HEK293 (cell line): ENCODE results near the gene SFRP5.

Source experiments
- CTCF ChIA-PET: fragments of 350-600 bp; formaldehyde crosslinking; extraction: SDS; loops from one replicate; lab custom pipeline; 2021; ENCODE audit warnings: antibody characterized with exemption; lab: Yijun Ruan, JAX
- POLR2A ChIA-PET: fragments of 300-600 bp; formaldehyde crosslinking; extraction: SDS; loops from one replicate; lab custom pipeline; 2020; ENCODE audit warnings: antibody characterized with exemption, inconsistent platforms; lab: Yijun Ruan, JAX
- H3K27ac ChIP-seq: fragments of 200-500 bp; sonication (Bioruptor generic); 2 replicates; pipeline ENCODE4 v1.5.1; 2014; ENCODE audit warnings: low read depth, low read length, control low read depth, inconsistent platforms; ENCODE audit errors: extremely low read depth
- H3K36me3 ChIP-seq, 2 experiments: fragments of 200-500 bp in 1 of 2; sonication (Bioruptor generic) in 1 of 2; 1 replicate in 1 of 2; 2 replicates in 1 of 2; pipeline ENCODE4 v1.5.1; 2014 to 2017; ENCODE audit warnings: inconsistent platforms in 2 of 2, low read length in 2 of 2; ENCODE audit not compliant: control insufficient read depth in 2 of 2, insufficient read depth in 1 of 2
- H3K4me1 ChIP-seq: fragments of 200-500 bp; sonication (Bioruptor generic); 2 replicates; pipeline ENCODE4 v1.5.1; 2014; ENCODE audit warnings: mild to moderate bottlenecking, low read length, inconsistent platforms; ENCODE audit not compliant: control insufficient read depth, insufficient read depth
- H3K4me3 ChIP-seq: 2 replicates; pipeline ENCODE4 v1.5.1; 2011; ENCODE audit warnings: low read depth, mild to moderate bottlenecking, control low read depth, low read length, moderate library complexity
- H3K9me3 ChIP-seq: fragments of 200-500 bp; sonication (Bioruptor generic); 2 replicates; pipeline ENCODE4 v1.5.1; 2014; ENCODE audit warnings: low read depth, low read length, inconsistent platforms; ENCODE audit not compliant: control insufficient read depth, insufficient read depth
- BCL11A ChIP-seq: fragments of 450-650 bp; formaldehyde crosslinking; IDR thresholded peaks from 2 replicates; pipeline ENCODE4 v1.5.1; 2016; ENCODE audit warnings: low read depth, missing biosample characterization, missing genetic modification characterization
- GFI1B ChIP-seq: fragments of 450-650 bp; formaldehyde crosslinking; IDR thresholded peaks from 2 replicates; pipeline ENCODE4 v1.5.1; 2016; ENCODE audit warnings: missing biosample characterization, missing genetic modification characterization
- MEIS1 ChIP-seq: sonication (generic); formaldehyde crosslinking; IDR thresholded peaks from 2 replicates; pipeline ENCODE4 v1.8.1; 2022; ENCODE audit warnings: missing genetic modification reagents, mild to moderate bottlenecking, borderline replicate concordance
- MYNN ChIP-seq: fragments of 450-650 bp; formaldehyde crosslinking; IDR thresholded peaks from 2 replicates; pipeline ENCODE4 v1.5.1; 2016; ENCODE audit warnings: missing biosample characterization, missing genetic modification characterization, borderline replicate concordance
- SCRT1 ChIP-seq: fragments of 450-650 bp; formaldehyde crosslinking; IDR thresholded peaks from 2 replicates; pipeline ENCODE4 v1.5.1; 2016; ENCODE audit warnings: missing biosample characterization, missing genetic modification characterization, borderline replicate concordance
- ZBTB17 ChIP-seq: fragments of 450-650 bp; formaldehyde crosslinking; IDR thresholded peaks from 2 replicates; pipeline ENCODE4 v1.5.1; 2016; ENCODE audit warnings: missing biosample characterization, missing genetic modification characterization
- ZBTB7A ChIP-seq: fragments of 450-650 bp; formaldehyde crosslinking; IDR thresholded peaks from 2 replicates; pipeline ENCODE4 v1.5.1; 2016; ENCODE audit warnings: low read depth, missing biosample characterization, missing genetic modification characterization
- ZFP37 ChIP-seq: fragments of 450-650 bp; formaldehyde crosslinking; IDR thresholded peaks from 2 replicates; pipeline ENCODE4 v1.5.1; 2016; ENCODE audit warnings: missing biosample characterization, missing genetic modification characterization
- ZNF10 ChIP-seq: fragments of 450-650 bp; formaldehyde crosslinking; IDR thresholded peaks from 2 replicates; pipeline ENCODE4 v1.5.1; 2017; ENCODE audit warnings: missing biosample characterization, missing genetic modification characterization
- ZNF114 ChIP-seq: fragments of 450-650 bp; formaldehyde crosslinking; IDR thresholded peaks from 2 replicates; pipeline ENCODE4 v1.5.0; 2017; ENCODE audit warnings: missing biosample characterization, missing genetic modification characterization
- ZNF23 ChIP-seq: fragments of 450-650 bp; formaldehyde crosslinking; IDR thresholded peaks from 2 replicates; pipeline ENCODE4 v1.5.1; 2016; ENCODE audit warnings: missing biosample characterization, missing genetic modification characterization, borderline replicate concordance
- ZNF510 ChIP-seq: fragments of 450-650 bp; formaldehyde crosslinking; IDR thresholded peaks from 2 replicates; pipeline ENCODE4 v1.5.1; 2018; ENCODE audit warnings: mild to moderate bottlenecking, missing genetic modification characterization, missing biosample characterization; ENCODE audit not compliant: insufficient replicate concordance
- ZNF529 ChIP-seq: fragments of 450-650 bp; formaldehyde crosslinking; IDR thresholded peaks from 2 replicates; pipeline ENCODE4 v1.5.1; 2017; ENCODE audit warnings: missing genetic modification characterization, missing biosample characterization; ENCODE audit not compliant: insufficient replicate concordance
- ZNF530 ChIP-seq: fragments of 450-650 bp; formaldehyde crosslinking; IDR thresholded peaks from 2 replicates; pipeline ENCODE4 v1.5.1; 2016; ENCODE audit warnings: low read depth, missing biosample characterization, missing genetic modification characterization
- ZNF623 ChIP-seq: fragments of 450-650 bp; formaldehyde crosslinking; IDR thresholded peaks from 2 replicates; pipeline ENCODE4 v1.5.1; 2016; ENCODE audit warnings: missing biosample characterization, missing genetic modification characterization
- ZNF677 ChIP-seq: fragments of 450-650 bp; IDR thresholded peaks from 2 replicates; pipeline ENCODE4 v1.5.0; 2018; ENCODE audit warnings: missing biosample characterization, mild to moderate bottlenecking, missing genetic modification characterization, moderate library complexity
- ZNF76 ChIP-seq: fragments of 450-650 bp; formaldehyde crosslinking; IDR thresholded peaks from 2 replicates; pipeline ENCODE4; 2016; ENCODE audit warnings: low read depth, missing biosample characterization, missing genetic modification characterization, borderline replicate concordance
- TF ChIP-seq, protein P1 (sequence below): fragments of 450-650 bp; formaldehyde crosslinking; IDR thresholded peaks from 2 replicates; pipeline ENCODE4 v1.5.1; 2016; ENCODE audit warnings: missing biosample characterization, missing genetic modification characterization
- TF ChIP-seq, protein P2 (sequence below): fragments of 450-650 bp; formaldehyde crosslinking; IDR thresholded peaks from 2 replicates; pipeline ENCODE4 v1.5.1; 2017; ENCODE audit warnings: missing biosample characterization, missing genetic modification characterization
- TF ChIP-seq, protein P3 (sequence below): fragments of 450-650 bp; formaldehyde crosslinking; IDR thresholded peaks from 2 replicates; pipeline ENCODE4 v1.5.1; 2016; ENCODE audit warnings: missing biosample characterization, missing genetic modification characterization
- TF ChIP-seq, protein P4 (sequence below): fragments of 450-650 bp; formaldehyde crosslinking; IDR thresholded peaks from 2 replicates; pipeline ENCODE4; 2016; ENCODE audit warnings: missing biosample characterization, missing genetic modification characterization
- TF ChIP-seq, protein P5 (sequence below): fragments of 450-650 bp; formaldehyde crosslinking; IDR thresholded peaks from 2 replicates; pipeline ENCODE4 v1.5.1; 2016; ENCODE audit warnings: missing biosample characterization, missing genetic modification characterization
- TF ChIP-seq, protein P6 (sequence below): fragments of 450-650 bp; formaldehyde crosslinking; IDR thresholded peaks from 2 replicates; pipeline ENCODE4 v1.5.1; 2016; ENCODE audit warnings: missing biosample characterization, missing genetic modification characterization

Gene SFRP5

DNA sequence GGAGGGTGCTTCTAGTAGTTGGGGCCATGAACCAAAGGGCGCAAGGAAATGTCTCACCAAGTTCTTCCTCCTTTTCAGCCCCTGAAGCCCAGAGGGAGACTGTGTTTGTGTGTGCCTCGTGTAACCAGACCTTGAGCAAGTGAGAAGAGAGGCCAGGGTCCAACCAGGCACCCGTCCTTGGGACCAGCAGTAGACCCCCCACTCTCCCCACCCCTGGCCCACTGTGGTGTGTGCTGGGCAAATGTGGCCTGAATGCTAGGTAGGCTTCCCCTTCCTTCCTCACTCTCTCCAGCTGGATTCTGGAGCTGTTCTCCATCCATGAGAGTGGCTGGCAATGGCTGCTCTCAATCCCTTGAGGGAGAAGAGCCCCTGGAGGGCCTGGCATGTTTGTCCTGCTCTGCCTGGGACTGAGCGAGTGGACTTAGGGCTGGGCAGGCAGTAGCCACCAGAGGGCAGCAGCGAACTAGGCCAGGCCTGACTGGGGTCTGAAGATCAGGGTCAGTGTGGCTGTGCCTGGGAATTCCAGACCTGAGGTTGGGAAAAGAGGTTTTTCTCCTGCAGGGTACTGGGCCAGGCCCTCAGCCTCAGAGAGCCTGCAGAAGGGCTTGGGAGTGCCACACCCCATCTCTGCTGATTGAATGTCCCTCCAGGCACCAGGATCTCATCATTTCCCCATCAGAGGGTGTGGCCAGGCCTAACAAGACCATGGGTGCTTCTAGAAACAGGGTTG, 12.5 kb downstream of the SFRP5 start (continued):
- TF ChIP-seq ZNF76 (no peak), MEIS1 (CRISPR knock-in tag) (no peak), BCL11A (tag by site-specific recombination) (no peak)

DNA sequence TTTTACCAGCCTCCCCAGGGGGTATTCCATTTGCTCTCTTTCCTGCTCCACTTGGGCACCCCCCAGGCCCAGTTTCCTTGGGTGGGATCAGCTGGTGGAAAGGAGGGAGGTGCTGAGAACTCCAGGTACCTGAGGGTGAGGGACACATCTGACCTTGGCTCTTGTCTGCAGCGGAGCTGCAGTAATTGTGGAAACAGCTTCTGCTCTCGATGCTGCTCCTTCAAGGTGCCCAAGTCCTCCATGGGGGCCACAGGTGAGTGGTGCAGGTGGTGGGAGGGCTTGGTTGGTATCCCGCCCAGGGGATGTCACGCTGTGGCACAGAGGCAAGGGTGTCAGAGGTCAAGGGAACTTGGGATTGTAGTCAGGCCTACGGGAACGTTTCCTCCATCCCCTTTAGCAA, 14.3 kb downstream of the SFRP5 start:
- ChIA-PET CTCF (interaction anchor here (0.6 to 5.5 kb wide), 3 partner anchors 14 to 112 kb away, joined by 4 to 36 read pairs (median 4); partner anchors contain the start of gene SFRP5), POLR2A (interaction anchor here (0.7 to 1.4 kb wide), 2 partner anchors 14 to 105 kb away, joined by 3 to 5 read pairs; no protein-coding TSS in a partner anchor)
- H3K27ac ChIP-seq, result no peak overlapping the region
- H3K36me3 ChIP-seq, result peaks cover 5 to 86% of the 10 kb centered on the region in 2 experiments
- no peaks in the 10 kb centered on the region for H3K9me3 ChIP-seq
- no peaks in the 10 kb centered on the region for H3K4me1 ChIP-seq
- no peak for TF ChIP-seq ZBTB17
- TF ChIP-seq GFI1B (tag by site-specific recombination), result no peak
- TF ChIP-seq, protein P1, sequence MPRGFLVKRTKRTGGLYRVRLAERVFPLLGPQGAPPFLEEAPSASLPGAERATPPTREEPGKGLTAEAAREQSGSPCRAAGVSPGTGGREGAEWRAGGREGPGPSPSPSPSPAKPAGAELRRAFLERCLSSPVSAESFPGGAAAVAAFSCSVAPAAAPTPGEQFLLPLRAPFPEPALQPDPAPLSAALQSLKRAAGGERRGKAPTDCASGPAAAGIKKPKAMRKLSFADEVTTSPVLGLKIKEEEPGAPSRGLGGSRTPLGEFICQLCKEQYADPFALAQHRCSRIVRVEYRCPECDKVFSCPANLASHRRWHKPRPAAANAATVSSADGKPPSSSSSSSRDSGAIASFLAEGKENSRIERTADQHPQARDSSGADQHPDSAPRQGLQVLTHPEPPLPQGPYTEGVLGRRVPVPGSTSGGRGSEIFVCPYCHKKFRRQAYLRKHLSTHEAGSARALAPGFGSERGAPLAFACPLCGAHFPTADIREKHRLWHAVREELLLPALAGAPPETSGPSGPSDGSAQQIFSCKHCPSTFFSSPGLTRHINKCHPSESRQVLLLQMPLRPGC (tag by site-specific recombination), result no peak
- TF ChIP-seq ZNF530 (tag by site-specific recombination), result no peak
- TF ChIP-seq SCRT1 (tag by site-specific recombination), result no peak
- no peak for TF ChIP-seq ZNF23
- TF ChIP-seq, protein P2, sequence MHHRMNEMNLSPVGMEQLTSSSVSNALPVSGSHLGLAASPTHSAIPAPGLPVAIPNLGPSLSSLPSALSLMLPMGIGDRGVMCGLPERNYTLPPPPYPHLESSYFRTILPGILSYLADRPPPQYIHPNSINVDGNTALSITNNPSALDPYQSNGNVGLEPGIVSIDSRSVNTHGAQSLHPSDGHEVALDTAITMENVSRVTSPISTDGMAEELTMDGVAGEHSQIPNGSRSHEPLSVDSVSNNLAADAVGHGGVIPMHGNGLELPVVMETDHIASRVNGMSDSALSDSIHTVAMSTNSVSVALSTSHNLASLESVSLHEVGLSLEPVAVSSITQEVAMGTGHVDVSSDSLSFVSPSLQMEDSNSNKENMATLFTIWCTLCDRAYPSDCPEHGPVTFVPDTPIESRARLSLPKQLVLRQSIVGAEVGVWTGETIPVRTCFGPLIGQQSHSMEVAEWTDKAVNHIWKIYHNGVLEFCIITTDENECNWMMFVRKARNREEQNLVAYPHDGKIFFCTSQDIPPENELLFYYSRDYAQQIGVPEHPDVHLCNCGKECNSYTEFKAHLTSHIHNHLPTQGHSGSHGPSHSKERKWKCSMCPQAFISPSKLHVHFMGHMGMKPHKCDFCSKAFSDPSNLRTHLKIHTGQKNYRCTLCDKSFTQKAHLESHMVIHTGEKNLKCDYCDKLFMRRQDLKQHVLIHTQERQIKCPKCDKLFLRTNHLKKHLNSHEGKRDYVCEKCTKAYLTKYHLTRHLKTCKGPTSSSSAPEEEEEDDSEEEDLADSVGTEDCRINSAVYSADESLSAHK (tag by site-specific recombination), result no peak
- TF ChIP-seq ZNF623 (tag by site-specific recombination), result no peak
- TF ChIP-seq, protein P3, sequence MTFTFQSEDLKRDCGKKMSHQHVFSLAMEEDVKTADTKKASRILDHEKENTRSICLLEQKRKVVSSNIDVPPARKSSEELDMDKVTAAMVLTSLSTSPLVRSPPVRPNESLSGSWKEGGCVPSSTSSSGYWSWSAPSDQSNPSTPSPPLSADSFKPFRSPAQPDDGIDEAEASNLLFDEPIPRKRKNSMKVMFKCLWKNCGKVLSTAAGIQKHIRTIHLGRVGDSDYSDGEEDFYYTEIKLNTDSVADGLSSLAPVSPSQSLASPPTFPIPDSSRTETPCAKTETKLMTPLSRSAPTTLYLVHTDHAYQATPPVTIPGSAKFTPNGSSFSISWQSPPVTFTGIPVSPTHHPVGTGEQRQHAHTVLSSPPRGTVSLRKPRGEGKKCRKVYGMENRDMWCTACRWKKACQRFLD (tag by site-specific recombination), result no peak
- TF ChIP-seq ZNF10, result no peak
- TF ChIP-seq ZNF114, result no peak
- TF ChIP-seq, protein P4, sequence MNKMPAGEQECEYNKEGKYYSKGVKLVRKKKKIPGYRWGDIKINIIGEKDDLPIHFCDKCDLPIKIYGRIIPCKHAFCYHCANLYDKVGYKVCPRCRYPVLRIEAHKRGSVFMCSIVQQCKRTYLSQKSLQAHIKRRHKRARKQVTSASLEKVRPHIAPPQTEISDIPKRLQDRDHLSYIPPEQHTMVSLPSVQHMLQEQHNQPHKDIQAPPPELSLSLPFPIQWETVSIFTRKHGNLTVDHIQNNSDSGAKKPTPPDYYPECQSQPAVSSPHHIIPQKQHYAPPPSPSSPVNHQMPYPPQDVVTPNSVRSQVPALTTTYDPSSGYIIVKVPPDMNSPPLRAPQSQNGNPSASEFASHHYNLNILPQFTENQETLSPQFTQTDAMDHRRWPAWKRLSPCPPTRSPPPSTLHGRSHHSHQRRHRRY, result no peak
- TF ChIP-seq, all 188 proteins: peak for 0
- H3K4me3 ChIP-seq, result no peak overlapping the region

DNA sequence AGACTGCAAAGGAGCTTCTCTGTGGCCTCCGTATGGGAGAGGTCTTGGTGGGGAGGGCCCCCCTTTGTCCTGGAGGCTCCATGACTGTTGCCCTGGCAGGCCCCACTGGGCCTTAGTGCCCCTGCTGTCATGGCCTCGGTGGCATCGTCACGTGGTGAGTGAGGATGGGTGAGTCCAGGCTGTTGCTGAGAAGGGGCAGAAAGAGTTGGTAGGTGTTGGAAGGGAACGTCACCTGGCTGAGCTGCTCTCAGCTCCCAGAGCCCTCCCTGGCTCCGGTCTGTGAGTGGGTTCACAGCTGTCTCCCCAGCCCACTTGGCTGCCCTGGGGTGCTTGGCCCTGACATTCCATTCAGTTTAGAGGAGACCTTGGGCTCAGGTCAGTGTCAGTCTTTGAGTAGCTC, 16.1 kb downstream of the SFRP5 start:
- H3K9me3 ChIP-seq, result no peaks in the 10 kb centered on the region
- no peaks in the 10 kb centered on the region for H3K4me1 ChIP-seq
- POLR2A ChIA-PET, result interaction anchor here (1.4 kb wide), 1 partner anchor 12 kb away, joined by 3 read pairs; no protein-coding TSS in a partner anchor
- H3K4me3 ChIP-seq, result no peak overlapping the region
- H3K27ac ChIP-seq, result no peak overlapping the region
- H3K36me3 ChIP-seq, result peaks cover 7 to 88% of the 10 kb centered on the region in 2 experiments
- CTCF ChIA-PET, result interaction anchor here (2.5 to 2.8 kb wide), 2 partner anchors 36 to 114 kb away, joined by 7 to 12 read pairs; no protein-coding TSS in a partner anchor
- TF ChIP-seq ZNF510, result no peak
- no peak for TF ChIP-seq ZNF114
- TF ChIP-seq, protein P5, sequence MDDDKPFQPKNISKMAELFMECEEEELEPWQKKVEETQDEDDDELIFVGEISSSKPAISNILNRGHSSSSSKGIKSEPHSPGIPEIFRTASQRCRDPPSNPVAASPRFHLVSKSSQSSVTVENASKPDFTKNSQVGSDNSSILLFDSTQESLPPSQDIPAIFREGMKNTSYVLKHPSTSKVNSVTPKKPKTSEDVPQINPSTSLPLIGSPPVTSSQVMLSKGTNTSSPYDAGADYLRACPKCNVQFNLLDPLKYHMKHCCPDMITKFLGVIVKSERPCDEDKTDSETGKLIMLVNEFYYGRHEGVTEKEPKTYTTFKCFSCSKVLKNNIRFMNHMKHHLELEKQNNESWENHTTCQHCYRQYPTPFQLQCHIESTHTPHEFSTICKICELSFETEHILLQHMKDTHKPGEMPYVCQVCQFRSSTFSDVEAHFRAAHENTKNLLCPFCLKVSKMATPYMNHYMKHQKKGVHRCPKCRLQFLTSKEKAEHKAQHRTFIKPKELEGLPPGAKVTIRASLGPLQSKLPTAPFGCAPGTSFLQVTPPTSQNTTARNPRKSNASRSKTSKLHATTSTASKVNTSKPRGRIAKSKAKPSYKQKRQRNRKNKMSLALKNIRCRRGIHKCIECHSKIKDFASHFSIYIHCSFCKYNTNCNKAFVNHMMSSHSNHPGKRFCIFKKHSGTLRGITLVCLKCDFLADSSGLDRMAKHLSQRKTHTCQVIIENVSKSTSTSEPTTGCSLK (tag by site-specific recombination), result no peak
- TF ChIP-seq, protein P6, sequence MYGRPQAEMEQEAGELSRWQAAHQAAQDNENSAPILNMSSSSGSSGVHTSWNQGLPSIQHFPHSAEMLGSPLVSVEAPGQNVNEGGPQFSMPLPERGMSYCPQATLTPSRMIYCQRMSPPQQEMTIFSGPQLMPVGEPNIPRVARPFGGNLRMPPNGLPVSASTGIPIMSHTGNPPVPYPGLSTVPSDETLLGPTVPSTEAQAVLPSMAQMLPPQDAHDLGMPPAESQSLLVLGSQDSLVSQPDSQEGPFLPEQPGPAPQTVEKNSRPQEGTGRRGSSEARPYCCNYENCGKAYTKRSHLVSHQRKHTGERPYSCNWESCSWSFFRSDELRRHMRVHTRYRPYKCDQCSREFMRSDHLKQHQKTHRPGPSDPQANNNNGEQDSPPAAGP, result no peak
- no peak for TF ChIP-seq ZNF529 (tag by site-specific recombination)
- TF ChIP-seq ZNF677 (tag by site-specific recombination), result no peak
- no peak for TF ChIP-seq MYNN (tag by site-specific recombination)
- no peak for TF ChIP-seq ZBTB7A (tag by site-specific recombination)
- no peak for TF ChIP-seq ZFP37
